Ascending aorta (tissue), 2 donors: ENCODE data around the gene RSPRY1. TPM values are rescaled to one million over a fixed set of nuclear protein-coding genes. Genes with fewer than 3 reads are reported as not detected.

Source experiments
- DNase-seq, 2 donors: peaks; one replicate each; pipeline ENCODE4 v3.0.0-alpha.2; 2019; ENCODE audit warnings: low spot score in 2 of 2
- H3K27ac ChIP-seq, 2 donors: fragments of 200-600 bp; sonication (generic); one replicate each; pipeline ENCODE4 v1.5.1; 2016 to 2017; ENCODE audit warnings: mild to moderate bottlenecking in 1 of 2
- H3K27me3 ChIP-seq: fragments of 200-600 bp; sonication (generic); one replicate; pipeline ENCODE4 v1.5.1; 2017
- H3K36me3 ChIP-seq, 2 donors: fragments of 200-600 bp; sonication (generic); one replicate each; pipeline ENCODE4 v1.5.1; 2016
- H3K4me1 ChIP-seq, 2 donors: fragments of 200-600 bp; sonication (generic); one replicate each; pipeline ENCODE4 v1.5.1; 2016 to 2017; ENCODE audit warnings: mild to moderate bottlenecking in 1 of 2
- H3K4me3 ChIP-seq, 2 donors: fragments of 200-600 bp; sonication (generic); one replicate each; pipeline ENCODE4 v1.5.1; 2016 to 2017; ENCODE audit warnings: mild to moderate bottlenecking in 1 of 2
- H3K9me3 ChIP-seq, 2 donors: fragments of 200-600 bp; sonication (generic); one replicate each; pipeline ENCODE4 v1.5.1; 2016
- CTCF ChIP-seq, 3 experiments: fragments of 200-600 bp in 2 of 3; fragments of 450-650 bp in 1 of 3; sonication (generic) in 2 of 3; IDR thresholded peaks; one replicate each; pipeline ENCODE4 v1.5.1; 2016 to 2019; ENCODE audit warnings: antibody characterized with exemption in 3 of 3, mild to moderate bottlenecking in 1 of 3, moderate library complexity in 1 of 3
- intact Hi-C: fragments of 100-400 bp; cut with DNase I; formaldehyde crosslinking; loops from one replicate; pipeline ENCODE4 v1.15.1; 2023
- total RNA-seq: library from RNA; depleted of rRNA; stranded (reverse); fragments of >200 nt; gene quantifications from one replicate; pipeline ENCODE4 v1.1.0, GENCODE V29; 2016

Gene RSPRY1
- total RNA-seq, 1 donor from 2014 or later = 29.3 TPM

DNA sequence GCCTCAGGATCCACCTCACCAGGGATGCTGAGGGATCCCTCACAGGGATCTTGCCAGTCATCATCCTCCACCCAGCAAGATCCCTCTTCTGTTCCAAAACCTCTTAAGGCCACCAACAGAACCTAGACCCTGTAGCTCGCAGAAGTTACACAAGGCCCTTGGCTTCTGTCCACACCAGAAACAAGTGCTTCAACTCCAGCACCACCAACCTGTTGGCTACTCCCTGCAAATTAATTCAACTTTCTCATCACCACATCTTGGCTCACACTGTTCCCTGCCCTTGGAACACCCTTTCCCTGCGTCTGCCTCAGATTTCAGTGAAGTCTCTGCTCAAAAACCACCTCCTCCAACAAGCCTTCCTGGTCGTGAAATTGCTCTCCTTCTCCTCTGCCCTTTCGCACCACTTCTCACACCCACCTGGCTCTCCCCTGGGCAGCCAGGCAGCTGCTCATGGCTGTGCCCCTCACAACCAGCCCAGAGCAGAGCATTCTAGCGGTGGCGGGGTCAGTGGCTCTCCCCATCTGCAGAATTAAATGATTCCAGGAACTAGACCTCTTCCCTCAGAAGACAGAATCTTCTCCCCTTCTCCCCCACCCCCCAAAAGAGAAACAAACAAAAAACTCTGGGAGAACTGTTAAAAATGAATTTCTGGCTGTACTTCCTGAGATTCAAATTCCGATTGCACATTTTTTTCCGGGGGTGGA, 96.5 kb downstream of the RSPRY1 start:
- Histone ChIP-seq H3K27ac (no peak overlapping the region), H3K9me3 (no peaks in the 10 kb centered on the region), H3K4me3 (no peak overlapping the region), H3K36me3 (no peaks in the 10 kb centered on the region), H3K4me1 (peaks cover 3 to 5% of the 10 kb centered on the region in 2 donors), H3K27me3 (no peaks in the 10 kb centered on the region)
- intact Hi-C loops = no loop called here
- TF ChIP-seq CTCF (IDR thresholded peaks at IDR 0.05) = no peak
- no peak for DNase-seq

- intact Hi-C loops = no loop called here
- Histone ChIP-seq H3K27ac (no peak overlapping the region), H3K4me1 (peaks cover 3 to 5% of the 10 kb centered on the region in 2 donors), H3K4me3 (peak overlapping the region; percentile 49 to 77), H3K27me3 (no peaks in the 10 kb centered on the region), H3K36me3 (no peaks in the 10 kb centered on the region), H3K9me3 (no peaks in the 10 kb centered on the region)
- TF ChIP-seq CTCF (IDR thresholded peaks at IDR 0.05) = no peak
- no peak for DNase-seq
Measured at GRCh38 chr16:57283214-57283958, 97.3 kb downstream of the RSPRY1 start.

DNA sequence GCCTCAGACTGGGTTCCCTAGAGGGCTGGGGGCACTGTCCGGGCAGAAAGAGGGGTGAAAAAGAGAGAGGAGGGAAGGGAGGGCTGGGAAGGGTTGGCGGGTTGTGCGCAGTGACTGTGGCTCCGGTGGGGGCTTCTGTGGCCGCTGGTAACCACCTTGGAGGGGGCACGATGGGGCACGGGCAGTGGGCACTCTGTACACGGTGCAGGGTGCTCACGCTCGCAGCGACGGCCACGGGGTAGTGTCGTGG, 97.8 kb downstream of the RSPRY1 start:
- DNase-seq = no peak
- H3K4me3 ChIP-seq = peak overlapping the region; percentile 49 to 77
- H3K4me1 ChIP-seq = peaks cover 3 to 5% of the 10 kb centered on the region in 2 donors
- no peak overlapping the region for H3K27ac ChIP-seq
- H3K9me3 ChIP-seq = no peaks in the 10 kb centered on the region
- intact Hi-C loops = no loop called here
- no peaks in the 10 kb centered on the region for H3K27me3 ChIP-seq
- H3K36me3 ChIP-seq = no peaks in the 10 kb centered on the region
- no peak for TF ChIP-seq CTCF (IDR thresholded peaks at IDR 0.05)

DNA sequence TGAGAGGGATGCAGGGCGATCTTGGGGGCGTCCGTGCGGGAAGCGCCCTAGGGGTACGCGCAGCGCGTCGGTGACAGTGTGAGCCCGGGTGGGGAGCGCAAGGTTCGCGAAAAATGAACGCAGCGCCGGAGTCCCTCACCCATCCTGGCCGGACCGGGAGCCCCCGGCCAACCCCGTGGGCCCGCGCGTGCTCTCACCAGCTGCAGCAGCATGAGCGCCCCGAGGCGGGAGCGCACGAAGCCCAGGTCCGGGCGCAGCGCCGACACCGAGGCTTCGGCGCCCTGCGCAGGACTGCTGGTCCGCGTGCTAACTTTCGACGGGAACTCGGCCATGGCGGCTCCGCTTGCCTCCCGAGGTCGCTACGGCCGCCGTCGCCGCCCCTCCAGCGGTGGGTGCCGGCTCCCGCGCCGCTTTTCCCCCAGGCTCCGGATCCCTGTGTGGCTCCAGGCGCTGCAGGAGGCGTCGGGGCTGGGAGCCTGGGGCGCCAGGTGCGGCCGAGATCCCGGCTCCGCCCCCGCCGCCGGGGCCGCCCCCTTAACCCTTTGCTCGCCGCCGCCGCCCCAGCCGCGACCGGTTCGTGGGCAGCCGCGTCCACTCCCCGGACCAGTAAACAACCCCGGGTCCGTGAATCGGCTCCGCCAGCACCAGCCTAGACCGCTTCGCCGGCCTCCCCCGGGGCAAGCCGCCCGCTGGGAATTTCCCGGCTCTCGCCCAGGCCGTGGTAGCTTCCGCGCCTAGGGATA, 98.3 kb downstream of the RSPRY1 start, which contains the start of gene PLLP:
Gene PLLP, minus strand, starts transcription at position 464 of the 743 bp plus-strand sequence. Its CDS starts 132 bp downstream, at position 332.
- Histone ChIP-seq H3K36me3 (no peaks in the 10 kb centered on the region), H3K4me3 (peak within 1 kb of the TSS; percentile 49 to 77), H3K27me3 (no peaks in the 10 kb centered on the region), H3K27ac (no peak within 1 kb of the TSS), H3K4me1 (peaks cover 3 to 5% of the 10 kb centered on the region in 2 donors), H3K9me3 (no peaks in the 10 kb centered on the region)
- intact Hi-C loops = no loop called here
- no peak for DNase-seq
- no peak for TF ChIP-seq CTCF (IDR thresholded peaks at IDR 0.05)

DNA sequence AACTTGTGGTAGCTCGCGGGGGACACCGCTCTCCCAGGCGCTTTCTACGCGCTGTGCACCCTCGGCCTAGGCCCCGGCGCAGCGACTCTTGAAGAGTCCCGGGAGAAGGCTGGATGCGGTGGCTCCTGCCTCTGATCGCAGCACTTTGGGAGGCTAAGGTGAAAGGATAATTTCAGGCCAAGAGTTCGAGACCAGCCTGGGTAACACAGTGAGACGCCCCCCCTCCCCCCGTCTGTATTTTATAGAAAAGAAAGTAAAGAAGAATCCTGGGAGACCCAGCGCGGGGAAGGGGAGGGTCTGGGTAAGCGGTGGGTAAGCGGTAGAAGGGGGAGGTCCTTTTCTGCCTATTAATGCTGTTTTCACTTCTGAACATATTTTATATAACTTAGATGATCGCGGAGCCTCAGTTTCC, 98.8 kb downstream of the RSPRY1 start:
- Histone ChIP-seq H3K36me3 (no peaks in the 10 kb centered on the region), H3K9me3 (no peaks in the 10 kb centered on the region), H3K27ac (no peak overlapping the region), H3K27me3 (no peaks in the 10 kb centered on the region), H3K4me1 (peaks cover 3 to 5% of the 10 kb centered on the region in 2 donors), H3K4me3 (peak overlapping the region; percentile 49 to 77)
- no peak for TF ChIP-seq CTCF (IDR thresholded peaks at IDR 0.05)
- no peak for DNase-seq
- intact Hi-C loops = no loop called here
